Neural progenitor cell (in vitro differentiated cells): Measurements from ENCODE around the gene DYNLT1. TPM values are rescaled to one million over a fixed set of nuclear protein-coding genes. Genes with fewer than 3 reads are reported as not detected.

Experiments
- DNase-seq: peaks from one replicate; pipeline ENCODE4 v3.0.0-alpha.2; 2016; ENCODE audit warnings: low spot score
- H2AFZ ChIP-seq: fragments of 200-600 bp; sonication (generic); replicated peaks from 2 replicates; pipeline ENCODE4 v1.6.1; 2016; ENCODE audit warnings: antibody characterized with exemption
- H3F3A ChIP-seq: fragments of 200-600 bp; sonication (generic); 2 replicates; pipeline ENCODE4 v1.6.1; 2016; ENCODE audit warnings: antibody characterized with exemption, low read depth
- H3K27ac ChIP-seq: fragments of 200-600 bp; sonication (generic); 2 replicates; pipeline ENCODE4 v1.5.1; 2016; ENCODE audit warnings: mild to moderate bottlenecking
- H3K27me3 ChIP-seq: fragments of 200-600 bp; sonication (generic); 2 replicates; pipeline ENCODE4 v1.6.1; 2016; ENCODE audit warnings: mild to moderate bottlenecking, moderate library complexity
- H3K36me3 ChIP-seq: fragments of 200-600 bp; sonication (generic); 2 replicates; pipeline ENCODE4 v1.5.1; 2016
- H3K4me1 ChIP-seq: fragments of 200-600 bp; sonication (generic); 2 replicates; pipeline ENCODE4 v1.6.1; 2016; ENCODE audit warnings: mixed run types
- H3K4me2 ChIP-seq: fragments of 200-600 bp; sonication (generic); 2 replicates; pipeline ENCODE4 v1.6.1; 2016
- H3K4me3 ChIP-seq: fragments of 200-600 bp; sonication (generic); 2 replicates; pipeline ENCODE4 v1.5.1; 2016
- H3K79me2 ChIP-seq: fragments of 200-600 bp; sonication (generic); 2 replicates; pipeline ENCODE4 v1.6.1; 2016; ENCODE audit warnings: low read depth
- H3K9ac ChIP-seq: fragments of 200-600 bp; sonication (generic); 2 replicates; pipeline ENCODE4 v1.6.1; 2016
- H3K9me3 ChIP-seq: fragments of 200-600 bp; sonication (generic); 2 replicates; pipeline ENCODE4 v1.5.1; 2016; ENCODE audit warnings: low read depth
- H4K20me1 ChIP-seq: fragments of 200-600 bp; sonication (generic); 2 replicates; pipeline ENCODE4 v1.6.1; 2016; ENCODE audit warnings: low read depth
- H3K27ac Mint-ChIP-seq: 3 replicates; pipeline ENCODE4 v1.8.0; 2021; ENCODE audit warnings: mixed read lengths
- H3K27me3 Mint-ChIP-seq: 2 replicates; pipeline ENCODE4 v1.8.0; 2022; ENCODE audit warnings: low read depth, mild to moderate bottlenecking, inconsistent platforms, moderate library complexity, mixed read lengths; ENCODE audit not compliant: insufficient read depth
- H3K36me3 Mint-ChIP-seq: 3 replicates; pipeline ENCODE4 v1.8.0; 2021; ENCODE audit warnings: mixed read lengths
- H3K4me1 Mint-ChIP-seq: 3 replicates; pipeline ENCODE4 v1.8.0; 2021; ENCODE audit warnings: mixed read lengths
- H3K4me3 Mint-ChIP-seq: 3 replicates; pipeline ENCODE4 v1.8.0; 2021; ENCODE audit warnings: mild to moderate bottlenecking, moderate library complexity, mixed read lengths
- H3K9me3 Mint-ChIP-seq: 3 replicates; pipeline ENCODE4 v1.8.0; 2020; ENCODE audit warnings: mixed read lengths
- EZH2 ChIP-seq: fragments of 200-600 bp; sonication (generic); IDR thresholded peaks from 2 replicates; pipeline ENCODE4 v1.6.1; 2017; ENCODE audit warnings: antibody characterized with exemption, mild to moderate bottlenecking, moderate library complexity
- EZH2phosphoT487 ChIP-seq: fragments of 200-600 bp; sonication (generic); IDR thresholded peaks from 2 replicates; pipeline ENCODE4 v1.6.1; 2017; ENCODE audit warnings: antibody characterized with exemption
- total RNA-seq: library from RNA; depleted of rRNA; stranded (reverse); fragments of >200 nt; gene quantifications from 2 replicates; pipeline ENCODE4 v1.2.3, GENCODE V29; 2015; ENCODE audit warnings: low replicate concordance
- TF ChIP-seq, protein P1 (sequence below): fragments of 200-600 bp; sonication (generic); IDR thresholded peaks from 2 replicates; pipeline ENCODE4 v1.5.1; 2017; ENCODE audit warnings: antibody characterized with exemption, mild to moderate bottlenecking

DYNLT1 gene
- total RNA-seq, 1 donor from 2014 or later: 82.8 TPM

- H3K36me3 ChIP-seq: no peaks in the 10 kb centered on the region
These were observed 18.0 kb downstream of the DYNLT1 start for GRCh38 chr6:158626360-158627167.

GRCh38 chr6:158625881-158626305 lies 18.6 kb downstream of the DYNLT1 start:
- Histone ChIP-seq H3K79me2 (no peaks in the 10 kb centered on the region), H3K36me3 (no peaks in the 10 kb centered on the region), H2AFZ (no peak overlapping the region), H3K27me3 (no peaks in the 10 kb centered on the region), H3K9me3 (no peaks in the 10 kb centered on the region), H3K27ac (no peak overlapping the region), H3K4me2 (no peak overlapping the region), H3F3A (no peaks in the 10 kb centered on the region), H4K20me1 (peaks cover 13% of the 10 kb centered on the region), H3K9ac (no peak overlapping the region), H3K4me3 (no peak overlapping the region), H3K4me1 (no peaks in the 10 kb centered on the region)
- Mint-ChIP-seq H3K36me3 (peaks cover 30% of the 10 kb centered on the region), H3K9me3 (no peaks in the 10 kb centered on the region), H3K27ac (peak overlapping the region; percentile 62), H3K27me3 (peaks cover 2% of the 10 kb centered on the region), H3K4me3 (no peak overlapping the region), H3K4me1 (peaks cover 14% of the 10 kb centered on the region)
- no peak for DNase-seq
- TF ChIP-seq, protein P1, sequence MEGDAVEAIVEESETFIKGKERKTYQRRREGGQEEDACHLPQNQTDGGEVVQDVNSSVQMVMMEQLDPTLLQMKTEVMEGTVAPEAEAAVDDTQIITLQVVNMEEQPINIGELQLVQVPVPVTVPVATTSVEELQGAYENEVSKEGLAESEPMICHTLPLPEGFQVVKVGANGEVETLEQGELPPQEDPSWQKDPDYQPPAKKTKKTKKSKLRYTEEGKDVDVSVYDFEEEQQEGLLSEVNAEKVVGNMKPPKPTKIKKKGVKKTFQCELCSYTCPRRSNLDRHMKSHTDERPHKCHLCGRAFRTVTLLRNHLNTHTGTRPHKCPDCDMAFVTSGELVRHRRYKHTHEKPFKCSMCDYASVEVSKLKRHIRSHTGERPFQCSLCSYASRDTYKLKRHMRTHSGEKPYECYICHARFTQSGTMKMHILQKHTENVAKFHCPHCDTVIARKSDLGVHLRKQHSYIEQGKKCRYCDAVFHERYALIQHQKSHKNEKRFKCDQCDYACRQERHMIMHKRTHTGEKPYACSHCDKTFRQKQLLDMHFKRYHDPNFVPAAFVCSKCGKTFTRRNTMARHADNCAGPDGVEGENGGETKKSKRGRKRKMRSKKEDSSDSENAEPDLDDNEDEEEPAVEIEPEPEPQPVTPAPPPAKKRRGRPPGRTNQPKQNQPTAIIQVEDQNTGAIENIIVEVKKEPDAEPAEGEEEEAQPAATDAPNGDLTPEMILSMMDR: no peak
- TF ChIP-seq EZH2phosphoT487 (no peak), EZH2 (no peak)

More at GRCh38 chr6:158626360-158627167, 18.0 kb downstream of the DYNLT1 start:
- Histone ChIP-seq H3K4me2 (no peak overlapping the region), H3K27ac (no peak overlapping the region), H3K9me3 (no peaks in the 10 kb centered on the region), H3K27me3 (no peaks in the 10 kb centered on the region), H3K4me1 (no peaks in the 10 kb centered on the region), H2AFZ (no peak overlapping the region), H3K79me2 (no peaks in the 10 kb centered on the region), H3K4me3 (no peak overlapping the region), H3F3A (no peaks in the 10 kb centered on the region), H3K9ac (no peak overlapping the region), H4K20me1 (peaks cover 13% of the 10 kb centered on the region)
- H3K4me3 Mint-ChIP-seq: no peak overlapping the region
- H3K27ac Mint-ChIP-seq: peak overlapping the region; percentile 61
- peaks cover 14% of the 10 kb centered on the region for H3K4me1 Mint-ChIP-seq
- DNase-seq: no peak
- TF ChIP-seq, protein P1: no peak
- TF ChIP-seq EZH2: no peak
- TF ChIP-seq EZH2phosphoT487: no peak
- H3K27me3 Mint-ChIP-seq: peaks cover 2% of the 10 kb centered on the region
- H3K36me3 Mint-ChIP-seq: peaks cover 31% of the 10 kb centered on the region
- H3K9me3 Mint-ChIP-seq: no peaks in the 10 kb centered on the region

DNA sequence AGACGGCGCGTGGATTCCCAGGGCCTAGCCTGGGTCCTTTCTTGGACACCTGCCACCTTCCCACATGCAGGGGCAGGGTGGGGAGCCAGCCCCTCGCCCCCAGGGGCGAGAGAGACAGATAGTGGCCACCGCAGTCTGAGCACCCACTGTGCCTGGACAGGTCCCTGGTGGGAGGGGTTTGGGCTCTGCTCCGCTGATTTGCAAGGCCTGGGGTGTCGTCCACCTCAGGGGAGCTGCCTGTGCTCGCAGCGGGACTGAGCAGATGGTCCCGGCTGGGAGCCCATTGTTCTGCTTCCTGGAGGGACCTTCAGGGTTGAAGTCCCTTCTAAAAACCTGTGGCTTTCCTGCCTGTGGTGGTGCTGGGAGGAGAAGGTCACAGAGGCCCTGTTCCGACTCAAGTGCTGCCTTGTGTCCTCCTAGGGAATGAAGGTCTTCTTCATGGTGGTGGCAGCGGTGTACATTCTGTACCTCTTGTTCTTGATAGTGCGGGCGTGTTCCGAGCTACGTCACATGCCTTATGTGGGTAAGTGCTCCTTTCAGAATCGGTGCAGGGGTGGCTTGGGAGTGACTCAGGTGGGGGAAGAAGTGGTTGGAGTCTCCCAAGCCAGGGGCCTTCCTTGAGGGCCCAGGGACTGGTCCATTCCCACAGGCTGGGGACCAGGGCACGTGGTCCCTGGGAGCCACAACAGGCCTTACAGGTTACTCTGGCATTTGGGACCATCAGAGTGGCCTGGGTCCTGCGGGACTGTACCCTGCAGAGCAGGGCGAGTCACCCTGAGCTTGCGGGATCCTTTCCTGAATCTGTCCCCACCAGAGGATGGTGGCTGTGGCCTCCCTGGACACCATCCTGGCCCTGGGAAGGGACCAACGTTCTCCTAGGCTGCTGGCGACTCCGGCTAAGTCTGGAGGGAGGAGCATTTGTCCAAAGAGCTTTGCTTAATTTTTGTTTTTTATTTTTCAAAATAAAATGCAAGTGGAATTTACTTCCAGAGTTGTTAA lies 19.6 kb downstream of the DYNLT1 start:
- H3K9me3 Mint-ChIP-seq: no peaks in the 10 kb centered on the region
- H3K27me3 ChIP-seq: no peaks in the 10 kb centered on the region
- H3K4me3 ChIP-seq: no peak overlapping the region
- no peaks in the 10 kb centered on the region for H3K36me3 ChIP-seq
- H3K4me2 ChIP-seq: no peak overlapping the region
- no peaks in the 10 kb centered on the region for H3K9me3 ChIP-seq
- peaks cover 14% of the 10 kb centered on the region for H3K4me1 Mint-ChIP-seq
- no peak for DNase-seq
- no peak for TF ChIP-seq EZH2
- no peak for TF ChIP-seq EZH2phosphoT487
- TF ChIP-seq, protein P1: no peak
- no peak overlapping the region for H3K9ac ChIP-seq
- H3K4me1 ChIP-seq: no peaks in the 10 kb centered on the region
- H3K27me3 Mint-ChIP-seq: peaks cover 2% of the 10 kb centered on the region
- no peak overlapping the region for H3K4me3 Mint-ChIP-seq
- H4K20me1 ChIP-seq: peaks cover 13% of the 10 kb centered on the region
- peaks cover 37% of the 10 kb centered on the region for H3K36me3 Mint-ChIP-seq
- H3K27ac Mint-ChIP-seq: no peak overlapping the region
- H2AFZ ChIP-seq: no peak overlapping the region
- H3F3A ChIP-seq: no peaks in the 10 kb centered on the region
- H3K79me2 ChIP-seq: no peaks in the 10 kb centered on the region
- no peak overlapping the region for H3K27ac ChIP-seq
